ENCODE measurements around the gene RNF180.
"Not testable (repeated sequence)": the region's sequence is repeated elsewhere in the genome, so short reads cannot be mapped to it uniquely, and the experiment has no call there.

Gene RNF180

GRCh38 chr5:64364426-64364825, 198.8 kb downstream of the RNF180 start:
- no peak overlapping the region for H2AFZ ChIP-seq (ENCODE audit: low read depth, low read length)
- H3K36me3 ChIP-seq (replicated peaks; ENCODE audit: low read depth, low read length) = no peaks in the 10 kb centered on the region
- TF ChIP-seq CTCF (IDR thresholded peaks at IDR 0.05; ENCODE audit: low read depth, low read length) = no peak
- TF ChIP-seq EZH2phosphoT487 (IDR thresholded peaks at IDR 0.05; ENCODE audit: low read depth) = no peak
- no peaks in the 10 kb centered on the region for H3K4me1 ChIP-seq (ENCODE audit: low read length)
- no peaks in the 10 kb centered on the region for H3K27me3 ChIP-seq (ENCODE audit: low read depth, low read length)
- no peaks in the 10 kb centered on the region for H4K20me1 ChIP-seq (ENCODE audit: insufficient read depth, low read length)
- no peak overlapping the region for H3K27ac ChIP-seq (ENCODE audit: low read length)
- H3K9ac ChIP-seq (ENCODE audit: low read length) = no peak overlapping the region
- H3K9me3 ChIP-seq (ENCODE audit: insufficient read depth, low read length) = no peaks in the 10 kb centered on the region
- H3K79me2 ChIP-seq (ENCODE audit: low read length) = no peaks in the 10 kb centered on the region
- no peak overlapping the region for H3K4me2 ChIP-seq (ENCODE audit: low read length)
- no peak overlapping the region for H3K4me3 ChIP-seq (ENCODE audit: low read length)

- H3K27me3 ChIP-seq (ENCODE audit: low read depth, low read length) = no peaks in the 10 kb centered on the region
- TF ChIP-seq EZH2phosphoT487 (IDR thresholded peaks at IDR 0.05; ENCODE audit: low read depth) (no peak), CTCF (IDR thresholded peaks at IDR 0.05; ENCODE audit: low read depth, low read length) (no peak)
- H4K20me1 ChIP-seq (ENCODE audit: insufficient read depth, low read length) = no peaks in the 10 kb centered on the region
- no peak overlapping the region for H3K4me2 ChIP-seq (ENCODE audit: low read length)
- H3K9ac ChIP-seq (ENCODE audit: low read length) = no peak overlapping the region
- no peaks in the 10 kb centered on the region for H3K4me1 ChIP-seq (ENCODE audit: low read length)
- no peaks in the 10 kb centered on the region for H3K36me3 ChIP-seq (replicated peaks; ENCODE audit: low read depth, low read length)
- no peak overlapping the region for H2AFZ ChIP-seq (ENCODE audit: low read depth, low read length)
- no peaks in the 10 kb centered on the region for H3K79me2 ChIP-seq (ENCODE audit: low read length)
- H3K9me3 ChIP-seq (ENCODE audit: insufficient read depth, low read length) = no peaks in the 10 kb centered on the region
- no peak overlapping the region for H3K4me3 ChIP-seq (ENCODE audit: low read length)
- H3K27ac ChIP-seq (ENCODE audit: low read length) = no peak overlapping the region
Measured at GRCh38 chr5:64384765-64385164, 219.1 kb downstream of the RNF180 start.

GRCh38 chr5:64397552-64397951, 231.9 kb downstream of the RNF180 start:
- Histone ChIP-seq H3K27ac (ENCODE audit: low read length) (no peak overlapping the region), H3K4me3 (ENCODE audit: low read length) (no peak overlapping the region), H3K4me1 (ENCODE audit: low read length) (no peaks in the 10 kb centered on the region), H3K79me2 (ENCODE audit: low read length) (no peaks in the 10 kb centered on the region), H3K36me3 (replicated peaks; ENCODE audit: low read depth, low read length) (no peaks in the 10 kb centered on the region), H3K27me3 (ENCODE audit: low read depth, low read length) (no peaks in the 10 kb centered on the region), H3K9me3 (ENCODE audit: insufficient read depth, low read length) (no peaks in the 10 kb centered on the region), H3K4me2 (ENCODE audit: low read length) (no peak overlapping the region), H2AFZ (ENCODE audit: low read depth, low read length) (no peak overlapping the region), H3K9ac (ENCODE audit: low read length) (no peak overlapping the region), H4K20me1 (ENCODE audit: insufficient read depth, low read length) (no peaks in the 10 kb centered on the region)
- TF ChIP-seq CTCF (IDR thresholded peaks at IDR 0.05; ENCODE audit: low read depth, low read length) (no peak), EZH2phosphoT487 (IDR thresholded peaks at IDR 0.05; ENCODE audit: low read depth) (no peak)

GRCh38 chr5:64398735-64399134, 233.1 kb downstream of the RNF180 start:
- H3K27ac ChIP-seq (ENCODE audit: low read length); H3K4me3 ChIP-seq (ENCODE audit: low read length); H3K36me3 ChIP-seq (replicated peaks; ENCODE audit: low read depth, low read length); H3K27me3 ChIP-seq (ENCODE audit: low read depth, low read length); H3K9me3 ChIP-seq (ENCODE audit: insufficient read depth, low read length); H3K9ac ChIP-seq (ENCODE audit: low read length); H4K20me1 ChIP-seq (ENCODE audit: insufficient read depth, low read length); H2AFZ ChIP-seq (ENCODE audit: low read depth, low read length); H3K4me2 ChIP-seq (ENCODE audit: low read length); H3K4me1 ChIP-seq (ENCODE audit: low read length); H3K79me2 ChIP-seq (ENCODE audit: low read length): not testable (repeated sequence)

- H3K79me2 ChIP-seq (ENCODE audit: low read length); H3K27ac ChIP-seq (ENCODE audit: low read length); H3K36me3 ChIP-seq (replicated peaks; ENCODE audit: low read depth, low read length); H4K20me1 ChIP-seq (ENCODE audit: insufficient read depth, low read length); H3K4me1 ChIP-seq (ENCODE audit: low read length); H3K4me3 ChIP-seq (ENCODE audit: low read length); H3K27me3 ChIP-seq (ENCODE audit: low read depth, low read length); H3K9me3 ChIP-seq (ENCODE audit: insufficient read depth, low read length); H3K4me2 ChIP-seq (ENCODE audit: low read length); H3K9ac ChIP-seq (ENCODE audit: low read length); H2AFZ ChIP-seq (ENCODE audit: low read depth, low read length): not testable (repeated sequence)
Measured at GRCh38 chr5:64407103-64407825, 241.6 kb downstream of the RNF180 start.
